ENCODE results near the gene VSIR. TPM values are rescaled to one million over a fixed set of nuclear protein-coding genes. Genes with fewer than 3 reads are reported as not detected.

Gene VSIR
- total and polyA plus RNA-seq, 12 donors: 36.6 to 112 (median 69.0) TPM

DNA sequence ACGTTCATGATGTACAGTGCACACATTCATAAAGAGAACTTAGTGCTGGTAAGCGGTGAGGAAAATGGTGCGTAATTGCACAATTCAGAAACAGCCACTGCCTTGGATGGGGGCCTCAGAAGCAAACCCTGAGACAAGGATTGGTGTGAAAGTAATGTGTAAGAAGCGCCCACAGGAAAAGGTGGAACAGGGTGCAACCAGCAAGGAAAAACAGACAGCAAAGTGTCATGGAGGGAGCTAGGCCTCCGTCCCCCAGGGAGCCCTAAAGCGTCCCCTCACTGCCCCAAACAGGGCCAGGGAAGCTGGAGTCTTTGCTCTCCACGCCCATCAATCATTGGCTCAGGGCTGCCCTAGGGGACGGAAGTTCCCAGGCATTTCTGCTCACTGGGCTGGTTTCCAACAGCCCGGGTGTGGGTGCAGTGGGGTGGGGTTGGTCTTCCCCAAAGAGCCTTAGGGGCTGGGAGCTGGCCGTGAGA lies 44.1 kb downstream of the VSIR start:
- Histone ChIP-seq H3K4me3 (no peak overlapping the region), H3K4me1 (peaks cover 13 to 66% (median 44%) of the 10 kb centered on the region in 9 donors), H3K27me3 (no peaks in the 10 kb centered on the region), H3K9me3 (no peaks in the 10 kb centered on the region), H3K36me3 (no peaks in the 10 kb centered on the region), H3K27ac (peak overlapping the region in 9 of 10 donors; percentile 61 to 93 (median 78))
- TF ChIP-seq, protein P1, sequence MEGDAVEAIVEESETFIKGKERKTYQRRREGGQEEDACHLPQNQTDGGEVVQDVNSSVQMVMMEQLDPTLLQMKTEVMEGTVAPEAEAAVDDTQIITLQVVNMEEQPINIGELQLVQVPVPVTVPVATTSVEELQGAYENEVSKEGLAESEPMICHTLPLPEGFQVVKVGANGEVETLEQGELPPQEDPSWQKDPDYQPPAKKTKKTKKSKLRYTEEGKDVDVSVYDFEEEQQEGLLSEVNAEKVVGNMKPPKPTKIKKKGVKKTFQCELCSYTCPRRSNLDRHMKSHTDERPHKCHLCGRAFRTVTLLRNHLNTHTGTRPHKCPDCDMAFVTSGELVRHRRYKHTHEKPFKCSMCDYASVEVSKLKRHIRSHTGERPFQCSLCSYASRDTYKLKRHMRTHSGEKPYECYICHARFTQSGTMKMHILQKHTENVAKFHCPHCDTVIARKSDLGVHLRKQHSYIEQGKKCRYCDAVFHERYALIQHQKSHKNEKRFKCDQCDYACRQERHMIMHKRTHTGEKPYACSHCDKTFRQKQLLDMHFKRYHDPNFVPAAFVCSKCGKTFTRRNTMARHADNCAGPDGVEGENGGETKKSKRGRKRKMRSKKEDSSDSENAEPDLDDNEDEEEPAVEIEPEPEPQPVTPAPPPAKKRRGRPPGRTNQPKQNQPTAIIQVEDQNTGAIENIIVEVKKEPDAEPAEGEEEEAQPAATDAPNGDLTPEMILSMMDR (IDR thresholded peaks at IDR 0.05): no peak
- DNase-seq: peak; percentile 55 to 70
- WGBS, 2 donors: 48 to 55% methylated on average over 10 of the region's 10 CpGs
- intact Hi-C loops (cut with DNase I): loop anchor here in 6 of 10 donors (5.0 kb wide), 1 partner anchor 43 kb away; the partner anchor contains the start of gene VSIR (in 6 of the 6)
- ATAC-seq: peak in 7 of 8 donors; percentile 21 to 63 (median 48)

DNA sequence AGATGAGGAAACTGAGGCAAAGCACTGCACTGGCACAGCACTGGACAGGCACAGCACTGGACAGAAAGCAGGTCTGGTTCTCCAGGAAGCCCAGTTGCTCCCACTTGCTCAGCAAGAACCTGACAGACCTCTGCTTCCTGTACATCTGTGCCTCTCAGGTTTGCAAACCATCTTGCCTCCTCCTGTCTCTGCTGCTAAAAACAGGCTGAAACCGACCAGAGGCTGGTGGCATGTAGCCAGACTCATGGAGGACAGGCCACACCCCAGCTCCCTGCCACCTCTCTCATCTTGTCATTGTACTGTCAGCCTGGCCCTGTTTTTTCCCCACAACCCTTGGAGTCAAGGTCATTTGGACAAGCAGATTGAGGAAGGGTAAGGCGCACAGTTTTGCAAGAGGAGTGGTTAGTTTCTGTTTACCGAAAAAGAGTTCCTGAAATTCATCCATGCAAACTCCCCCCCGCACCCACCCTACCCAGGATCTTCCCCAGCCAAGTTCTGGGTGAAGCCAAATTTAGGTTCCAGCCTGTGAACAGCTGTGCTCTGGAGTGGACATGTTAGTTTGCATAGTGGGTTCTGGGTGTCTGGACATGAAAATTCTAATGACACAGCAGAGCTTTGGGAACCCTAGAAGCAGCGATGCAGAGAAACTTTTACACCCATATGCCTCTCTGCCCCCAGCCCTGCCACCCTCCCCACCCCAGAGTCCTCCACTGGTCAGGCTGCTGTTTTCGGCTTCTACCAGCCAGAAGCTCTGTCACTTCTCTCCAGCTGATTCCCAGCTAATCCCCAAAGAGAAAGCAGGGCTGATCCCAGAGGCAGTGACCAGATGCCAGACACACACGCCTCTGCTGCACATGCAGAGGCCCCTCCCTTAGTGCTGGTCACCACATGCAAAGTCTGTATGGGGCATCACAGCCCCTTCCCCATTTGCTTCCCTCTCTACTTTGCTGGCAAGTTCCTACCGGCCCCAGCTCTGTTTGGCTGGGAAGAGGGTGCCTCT lies 45.3 kb downstream of the VSIR start:
- TF ChIP-seq, protein P1 (IDR thresholded peaks at IDR 0.05): no peak
- Histone ChIP-seq H3K9me3 (no peaks in the 10 kb centered on the region), H3K27me3 (no peaks in the 10 kb centered on the region), H3K27ac (peak overlapping the region; percentile 39 to 93 (median 77)), H3K36me3 (no peaks in the 10 kb centered on the region), H3K4me1 (peaks cover 13 to 59% (median 44%) of the 10 kb centered on the region in 9 donors), H3K4me3 (peak overlapping the region in 2 of 10 donors; percentile 2 to 11)
- DNase-seq (peak; percentile 64 to 79), ATAC-seq (peak; percentile 56 to 83 (median 72))
- intact Hi-C loops (cut with DNase I): loop anchor here in 6 of 10 donors (5.0 kb wide), 1 partner anchor 44 kb away; the partner anchor contains the start of gene VSIR (in 6 of the 6)
- 14 to 16% methylated on average over 8 of the region's 8 CpGs for WGBS, 2 donors

- Histone ChIP-seq H3K27me3 (no peaks in the 10 kb centered on the region), H3K4me1 (peaks cover 13 to 59% (median 44%) of the 10 kb centered on the region in 9 donors), H3K4me3 (peak overlapping the region in 1 of 10 donors; percentile 2), H3K27ac (peak overlapping the region; percentile 39 to 93 (median 77)), H3K9me3 (no peaks in the 10 kb centered on the region), H3K36me3 (no peaks in the 10 kb centered on the region)
- ATAC-seq: peak in 6 of 8 donors; percentile 4 to 27 (median 13)
- DNase-seq: no peak
- 63 to 75% methylated on average over 12 of the region's 12 CpGs for WGBS, 2 donors
- TF ChIP-seq, protein P1 (IDR thresholded peaks at IDR 0.05): no peak
- intact Hi-C loops (cut with DNase I): loop anchor here in 6 of 10 donors (5.0 kb wide), 1 partner anchor 45 kb away; the partner anchor contains the start of gene VSIR (in 6 of the 6)
Observed at GRCh38 chr10:71727105-71727737, 46.1 kb downstream of the VSIR start.
